HCT116 (cell line): Measurements from ENCODE around the gene FAM219A. TPM values are rescaled to one million over a fixed set of nuclear protein-coding genes. Genes with fewer than 3 reads are reported as not detected.
A peak's percentile ranks its signal among the peaks of the same experiment; 100 is the strongest.

Source experiments
- ATAC-seq: fragments of 200-7000 bp; cut with Tn5 transposase; 2 replicates; pipeline ENCODE4 v1.9.1; 2020; ENCODE audit warnings: mild to moderate bottlenecking, moderate library complexity
- BruUV-seq: library from RNA; stranded (reverse); fragments of 400-500 nt; replicated peaks from 2 replicates; lab custom pipeline; 2021; lab: Mats Ljungman, UMichigan
- CTCF ChIA-PET: fragments of 300-600 bp; sonication (Branson Sonifier 250); formaldehyde crosslinking; loops from one replicate; lab custom pipeline; 2021; ENCODE audit warnings: antibody characterized with exemption; lab: Charles Lee
- POLR2A ChIA-PET: fragments of 300-600, 350-600 bp; sonication (Branson Sonifier 250); formaldehyde crosslinking; loops from one replicate; lab custom pipeline; 2021; ENCODE audit warnings: antibody characterized with exemption; lab: Charles Lee
- RAD21 ChIA-PET, 2 experiments: fragments of 300-600 bp; sonication (Branson Sonifier 250); formaldehyde crosslinking; loops; one replicate each; lab custom pipeline; 2023; ENCODE audit warnings: low total read pairs in 2 of 2; ENCODE audit not compliant: uncharacterized antibody in 2 of 2, unreplicated experiment in 2 of 2, low non-redundant PET in 1 of 2; lab: Charles Lee
- DNase-seq: peaks from one replicate; pipeline ENCODE4 v3.0.0-alpha.2; 2010; ENCODE audit warnings: low read depth, low spot score
- H2AFZ ChIP-seq: fragments of 200-600 bp; shearing (Covaris generic), sonication (generic); 2 replicates; pipeline ENCODE4 v1.6.1; 2017; ENCODE audit warnings: low read depth, mixed run types, mixed read lengths, antibody characterized with exemption, low read length; ENCODE audit not compliant: poor library complexity, severe bottlenecking
- H3K27ac ChIP-seq: 2 replicates; pipeline ENCODE4 v1.5.1; 2012; ENCODE audit warnings: low read depth, low read length
- H3K27me3 ChIP-seq: fragments of 200-600 bp; sonication (generic); 2 replicates; pipeline ENCODE4 v1.6.1; 2016; ENCODE audit warnings: mixed run types, low read length, mixed read lengths; ENCODE audit not compliant: insufficient read depth
- H3K36me3 ChIP-seq, 2 experiments: fragments of 200-500 bp in 1 of 2; fragments of 200-600 bp in 1 of 2; sonication (Bioruptor generic) in 1 of 2; sonication (generic) in 1 of 2; 2 replicates each; pipeline versions ENCODE4 v1.5.1 to v1.6.1; 2014 to 2016; ENCODE audit warnings: low read length in 2 of 2, inconsistent platforms in 1 of 2, mixed read lengths in 1 of 2, mixed run types in 1 of 2; ENCODE audit not compliant: insufficient read depth in 2 of 2, control insufficient read depth in 1 of 2
- H3K4me1 ChIP-seq, 2 experiments: fragments of 200-600 bp in 1 of 2; sonication (generic) in 1 of 2; 2 replicates each; pipeline versions ENCODE4 v1.5.1 to v1.6.1; 2012 to 2017; ENCODE audit warnings: low read length in 2 of 2, inconsistent platforms in 1 of 2, mild to moderate bottlenecking in 1 of 2, mixed read lengths in 1 of 2, mixed run types in 1 of 2, moderate library complexity in 1 of 2; ENCODE audit not compliant: insufficient read depth in 2 of 2, control insufficient read depth in 1 of 2
- H3K4me2 ChIP-seq: fragments of 200-600 bp; sonication (generic); 2 replicates; pipeline ENCODE4 v1.6.1; 2017; ENCODE audit warnings: mixed run types, low read length, mixed read lengths
- H3K4me3 ChIP-seq, 2 experiments: fragments of 200-600 bp in 1 of 2; sonication (generic) in 1 of 2; replicated peaks in 1 of 2; 2 replicates each; pipeline ENCODE4 v1.5.1; 2011 to 2016; ENCODE audit warnings: low read length in 2 of 2, control low read depth in 1 of 2, low read depth in 1 of 2, mild to moderate bottlenecking in 1 of 2, mixed read lengths in 1 of 2, mixed run types in 1 of 2
- H3K79me2 ChIP-seq: fragments of 200-600 bp; sonication (generic); 2 replicates; pipeline ENCODE4 v1.6.1; 2017; ENCODE audit warnings: mild to moderate bottlenecking, mixed run types, low read length, moderate library complexity, mixed read lengths; ENCODE audit not compliant: insufficient read depth
- H3K9ac ChIP-seq: fragments of 200-600 bp; sonication (generic); 2 replicates; pipeline ENCODE4 v1.6.1; 2016; ENCODE audit warnings: low read length, mixed read lengths
- H3K9me2 ChIP-seq: fragments of 200-600 bp; sonication (generic), shearing (Covaris generic); 2 replicates; pipeline ENCODE4 v1.6.1; 2017; ENCODE audit warnings: mixed run types, mild to moderate bottlenecking, moderate library complexity; ENCODE audit not compliant: insufficient read depth
- H3K9me3 ChIP-seq, 2 experiments: fragments of 200-500 bp in 1 of 2; fragments of 200-600 bp in 1 of 2; sonication (Bioruptor generic) in 1 of 2; sonication (generic) in 1 of 2; 2 replicates each; pipeline ENCODE4 v1.6.1; 2014 to 2017; ENCODE audit warnings: low read length in 2 of 2, mixed read lengths in 2 of 2, inconsistent platforms in 1 of 2, low read depth in 1 of 2, mild to moderate bottlenecking in 1 of 2, mixed run types in 1 of 2, moderate library complexity in 1 of 2; ENCODE audit not compliant: control insufficient read depth in 1 of 2, insufficient read depth in 1 of 2
- H4K20me1 ChIP-seq: fragments of 200-600 bp; sonication (generic), shearing (Covaris generic); 2 replicates; pipeline ENCODE4 v1.6.1; 2017; ENCODE audit warnings: mixed run types, mild to moderate bottlenecking, moderate library complexity; ENCODE audit not compliant: insufficient read depth
- CBX3 ChIP-seq: IDR thresholded peaks from 2 replicates; pipeline ENCODE4 v1.6.1; 2012; ENCODE audit warnings: low read depth
- ELF1 ChIP-seq: IDR thresholded peaks from 2 replicates; pipeline ENCODE4 v1.6.1; 2012; ENCODE audit warnings: low read depth, borderline replicate concordance
- EZH2phosphoT487 ChIP-seq: fragments of 200-600 bp; IDR thresholded peaks from 2 replicates; pipeline ENCODE4 v1.6.1; 2018; ENCODE audit warnings: antibody characterized with exemption, borderline replicate concordance
- FOSL1 ChIP-seq: IDR thresholded peaks from 2 replicates; pipeline ENCODE4 v1.6.1; 2012; ENCODE audit warnings: low read depth
- JUND ChIP-seq: IDR thresholded peaks from 2 replicates; pipeline ENCODE4 v1.6.1; 2012
- POLR2A ChIP-seq: IDR thresholded peaks from 2 replicates; pipeline ENCODE4 v1.7.0; 2011; ENCODE audit warnings: borderline replicate concordance; ENCODE audit not compliant: insufficient read depth, insufficient read length; ENCODE audit errors: extremely low read depth
- RAD21 ChIP-seq: IDR thresholded peaks from 2 replicates; pipeline ENCODE4 v1.6.1; 2012; ENCODE audit warnings: low read depth, mild to moderate bottlenecking
- TCF7L2 ChIP-seq: IDR thresholded peaks from 2 replicates; pipeline ENCODE4 v1.7.0; 2011; ENCODE audit warnings: borderline replicate concordance, inconsistent platforms; ENCODE audit not compliant: insufficient read depth, insufficient read length; ENCODE audit errors: extremely low read depth
- YY1 ChIP-seq: IDR thresholded peaks from 2 replicates; pipeline ENCODE4 v1.6.1; 2011; ENCODE audit warnings: low read length, low read depth, moderate library complexity, mild to moderate bottlenecking; ENCODE audit not compliant: insufficient replicate concordance; ENCODE audit errors: extremely low read depth
- ZFX ChIP-seq: fragments of 450-650 bp; IDR thresholded peaks from 2 replicates; pipeline ENCODE4 v1.6.1; 2017
- ZNF274 ChIP-seq: fragments of 200-500 bp; sonication (Bioruptor generic); IDR thresholded peaks from 2 replicates; pipeline ENCODE4 v1.6.1; 2014; ENCODE audit warnings: mild to moderate bottlenecking, low read depth, low read length, inconsistent platforms
- intact Hi-C: fragments of 100-400 bp; cut with micrococcal nuclease; formaldehyde crosslinking; loops from 2 replicates; pipeline ENCODE4 v1.10.0; 2022
- total RNA-seq: library from RNA; stranded (reverse); gene quantifications from one replicate; pipeline ENCODE4 v1.2.1, GENCODE V29; 2021; ENCODE audit not compliant: unreplicated experiment
- TF ChIP-seq, protein P1 (sequence below), 3 experiments: fragments of 200-600 bp in 1 of 3; sonication (generic) in 1 of 3; IDR thresholded peaks in 2 of 3; conservative IDR thresholded peaks in 1 of 3; 2 replicates each; pipeline ENCODE4 v1.5.1; 2012 to 2017; ENCODE audit warnings: low read depth in 2 of 3, low read length in 2 of 3, antibody characterized with exemption in 1 of 3, borderline replicate concordance in 1 of 3, control low read depth in 1 of 3, mild to moderate bottlenecking in 1 of 3, mixed read lengths in 1 of 3, mixed run types in 1 of 3, moderate library complexity in 1 of 3; ENCODE audit not compliant: insufficient read depth in 1 of 3
- TF ChIP-seq, protein P2 (sequence below): IDR thresholded peaks from 2 replicates; pipeline ENCODE4 v1.6.1; 2012
- TF ChIP-seq, protein P3 (sequence below): IDR thresholded peaks from 2 replicates; pipeline ENCODE4 v1.6.1; 2012; ENCODE audit warnings: low read depth

Gene FAM219A
- total RNA-seq, 1 experiment from 2014 or later, result 13.4 TPM

DNA sequence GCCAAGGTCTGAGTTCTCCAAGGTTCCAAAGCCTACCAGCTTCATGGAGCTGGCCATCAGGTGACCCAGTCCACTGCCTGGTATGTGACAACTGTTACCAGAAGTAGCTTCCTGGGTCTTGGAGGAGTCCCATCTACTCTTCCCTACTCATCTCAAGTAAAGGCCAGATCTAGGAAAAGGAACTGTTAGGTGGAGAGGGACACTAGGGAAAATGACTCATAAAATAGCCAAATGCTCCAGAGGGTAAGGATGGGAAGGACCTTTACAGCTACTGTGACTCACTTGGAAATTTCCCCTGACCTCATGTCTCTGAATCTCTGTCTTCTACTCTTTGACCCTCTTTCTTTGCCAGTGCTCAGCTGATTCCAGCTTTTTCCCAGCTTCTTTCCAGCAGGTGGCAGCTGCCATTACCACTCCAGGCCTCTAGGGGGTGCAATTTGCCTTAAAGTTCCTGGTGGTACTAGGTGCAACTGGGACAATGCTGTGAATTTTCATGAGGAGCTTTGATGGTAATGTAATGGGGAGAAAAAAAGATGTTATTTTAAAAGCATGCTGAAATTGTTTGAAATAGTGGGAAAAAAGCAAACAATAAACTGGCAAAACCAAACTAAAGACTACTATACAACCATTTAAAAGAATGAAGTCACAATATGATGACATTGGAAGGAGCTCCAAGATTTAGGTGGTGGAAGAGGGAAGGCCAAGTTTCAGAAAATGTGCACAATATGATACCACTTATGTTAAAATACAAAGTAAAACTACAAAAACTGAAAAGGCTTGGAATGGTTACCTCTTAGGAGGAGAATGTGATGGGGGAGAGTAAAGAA is 54.6 kb downstream of the FAM219A start:
- Histone ChIP-seq H3K9me2 (no peaks in the 10 kb centered on the region), H2AFZ (no peak overlapping the region), H3K4me1 (0 out of 4 replicates have a peak, but pooled peaks cover 0 to 4% of the 10 kb centered on the region in 2 experiments), H3K9me3 (no peaks in the 10 kb centered on the region), H3K79me2 (no peaks in the 10 kb centered on the region), H3K4me3 (no peak overlapping the region), H3K27me3 (no peaks in the 10 kb centered on the region), H3K9ac (no peak overlapping the region), H3K4me2 (no peak overlapping the region), H4K20me1 (no peaks in the 10 kb centered on the region), H3K36me3 (no peaks in the 10 kb centered on the region; a peak in 1 of 4 replicates), H3K27ac (no peak overlapping the region)
- intact Hi-C loops, result loop anchor here (1.0 to 10.0 kb wide), 2 partner anchors 97 to 191 kb away; no protein-coding TSS in a partner anchor
- peak; percentile 39 for DNase-seq
- ChIA-PET CTCF (interaction anchor here (0.6 to 2.2 kb wide), 42 partner anchors 9 to 478 kb away, joined by 3 to 36 read pairs (median 5); partner anchors contain the start of genes DNAI1, FAM219A, MYORG and RPP25L), RAD21 (interaction anchor here (0.5 to 1.5 kb wide), 8 partner anchors 27 to 200 kb away, joined by 3 to 4 read pairs (median 3); no protein-coding TSS in a partner anchor), POLR2A (no interaction called here)
- no peak for TF ChIP-seq YY1
- TF ChIP-seq, protein P1, sequence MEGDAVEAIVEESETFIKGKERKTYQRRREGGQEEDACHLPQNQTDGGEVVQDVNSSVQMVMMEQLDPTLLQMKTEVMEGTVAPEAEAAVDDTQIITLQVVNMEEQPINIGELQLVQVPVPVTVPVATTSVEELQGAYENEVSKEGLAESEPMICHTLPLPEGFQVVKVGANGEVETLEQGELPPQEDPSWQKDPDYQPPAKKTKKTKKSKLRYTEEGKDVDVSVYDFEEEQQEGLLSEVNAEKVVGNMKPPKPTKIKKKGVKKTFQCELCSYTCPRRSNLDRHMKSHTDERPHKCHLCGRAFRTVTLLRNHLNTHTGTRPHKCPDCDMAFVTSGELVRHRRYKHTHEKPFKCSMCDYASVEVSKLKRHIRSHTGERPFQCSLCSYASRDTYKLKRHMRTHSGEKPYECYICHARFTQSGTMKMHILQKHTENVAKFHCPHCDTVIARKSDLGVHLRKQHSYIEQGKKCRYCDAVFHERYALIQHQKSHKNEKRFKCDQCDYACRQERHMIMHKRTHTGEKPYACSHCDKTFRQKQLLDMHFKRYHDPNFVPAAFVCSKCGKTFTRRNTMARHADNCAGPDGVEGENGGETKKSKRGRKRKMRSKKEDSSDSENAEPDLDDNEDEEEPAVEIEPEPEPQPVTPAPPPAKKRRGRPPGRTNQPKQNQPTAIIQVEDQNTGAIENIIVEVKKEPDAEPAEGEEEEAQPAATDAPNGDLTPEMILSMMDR (IDR thresholded peaks at IDR 0.05 in 2 of 3, conservative IDR thresholded peaks at IDR 0.05 in 1 of 3; ENCODE audit: borderline replicate concordance in 1 of 3, insufficient read depth in 1 of 3, low read depth in 2 of 3, low read length in 2 of 3), result peak; percentile 95 to 99 (median 99)
- no peak for TF ChIP-seq ZFX
- TF ChIP-seq POLR2A, result no peak
- no peak for TF ChIP-seq JUND
- TF ChIP-seq EZH2phosphoT487, result no peak
- no peak for TF ChIP-seq FOSL1
- TF ChIP-seq, protein P2, sequence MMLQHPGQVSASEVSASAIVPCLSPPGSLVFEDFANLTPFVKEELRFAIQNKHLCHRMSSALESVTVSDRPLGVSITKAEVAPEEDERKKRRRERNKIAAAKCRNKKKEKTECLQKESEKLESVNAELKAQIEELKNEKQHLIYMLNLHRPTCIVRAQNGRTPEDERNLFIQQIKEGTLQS, result no peak
- TF ChIP-seq CBX3, result no peak
- TF ChIP-seq TCF7L2, result no peak
- peak; percentile 81 for TF ChIP-seq RAD21
- TF ChIP-seq ZNF274, result no peak
- TF ChIP-seq, protein P3, sequence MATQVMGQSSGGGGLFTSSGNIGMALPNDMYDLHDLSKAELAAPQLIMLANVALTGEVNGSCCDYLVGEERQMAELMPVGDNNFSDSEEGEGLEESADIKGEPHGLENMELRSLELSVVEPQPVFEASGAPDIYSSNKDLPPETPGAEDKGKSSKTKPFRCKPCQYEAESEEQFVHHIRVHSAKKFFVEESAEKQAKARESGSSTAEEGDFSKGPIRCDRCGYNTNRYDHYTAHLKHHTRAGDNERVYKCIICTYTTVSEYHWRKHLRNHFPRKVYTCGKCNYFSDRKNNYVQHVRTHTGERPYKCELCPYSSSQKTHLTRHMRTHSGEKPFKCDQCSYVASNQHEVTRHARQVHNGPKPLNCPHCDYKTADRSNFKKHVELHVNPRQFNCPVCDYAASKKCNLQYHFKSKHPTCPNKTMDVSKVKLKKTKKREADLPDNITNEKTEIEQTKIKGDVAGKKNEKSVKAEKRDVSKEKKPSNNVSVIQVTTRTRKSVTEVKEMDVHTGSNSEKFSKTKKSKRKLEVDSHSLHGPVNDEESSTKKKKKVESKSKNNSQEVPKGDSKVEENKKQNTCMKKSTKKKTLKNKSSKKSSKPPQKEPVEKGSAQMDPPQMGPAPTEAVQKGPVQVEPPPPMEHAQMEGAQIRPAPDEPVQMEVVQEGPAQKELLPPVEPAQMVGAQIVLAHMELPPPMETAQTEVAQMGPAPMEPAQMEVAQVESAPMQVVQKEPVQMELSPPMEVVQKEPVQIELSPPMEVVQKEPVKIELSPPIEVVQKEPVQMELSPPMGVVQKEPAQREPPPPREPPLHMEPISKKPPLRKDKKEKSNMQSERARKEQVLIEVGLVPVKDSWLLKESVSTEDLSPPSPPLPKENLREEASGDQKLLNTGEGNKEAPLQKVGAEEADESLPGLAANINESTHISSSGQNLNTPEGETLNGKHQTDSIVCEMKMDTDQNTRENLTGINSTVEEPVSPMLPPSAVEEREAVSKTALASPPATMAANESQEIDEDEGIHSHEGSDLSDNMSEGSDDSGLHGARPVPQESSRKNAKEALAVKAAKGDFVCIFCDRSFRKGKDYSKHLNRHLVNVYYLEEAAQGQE, result no peak
- no peak for TF ChIP-seq ELF1
- ATAC-seq, result peak; percentile 83
- BruUV-seq, result no TSS peak
